GM18498 (cell line): ENCODE data around the gene ZNF236.

Source experiments
- ATAC-seq: cut with Tn5 transposase; IDR thresholded peaks from one replicate; pipeline ENCODE4 v1.9.1; 2021; ENCODE audit warnings: mild to moderate bottlenecking, moderate library complexity; ENCODE audit not compliant: unreplicated experiment

ZNF236 gene

GRCh38 chr18:76897257-76897656 is 74.9 kb downstream of the ZNF236 start:
- no peak for ATAC-seq

- no peak for ATAC-seq
Measured at GRCh38 chr18:76903386-76903785, 81.0 kb downstream of the ZNF236 start.

GRCh38 chr18:76905821-76906220 is 83.5 kb downstream of the ZNF236 start:
- ATAC-seq: no peak

GRCh38 chr18:76908277-76908676 is 85.9 kb downstream of the ZNF236 start:
- ATAC-seq: no peak

- ATAC-seq: no peak
Measured at GRCh38 chr18:76909439-76909838, 87.1 kb downstream of the ZNF236 start.

- no peak for ATAC-seq
Measured at GRCh38 chr18:76911440-76911839, 89.1 kb downstream of the ZNF236 start.

GRCh38 chr18:76913583-76913982 is 91.2 kb downstream of the ZNF236 start:
- ATAC-seq: no peak

GRCh38 chr18:76914314-76914713 is 92.0 kb downstream of the ZNF236 start:
- no peak for ATAC-seq

GRCh38 chr18:76914796-76915195 is 92.4 kb downstream of the ZNF236 start:
- no peak for ATAC-seq

- ATAC-seq: no peak
Measured at GRCh38 chr18:76915456-76915855, 93.1 kb downstream of the ZNF236 start.

- ATAC-seq: no peak
Measured at GRCh38 chr18:76920974-76921373, 98.6 kb downstream of the ZNF236 start.

GRCh38 chr18:76922107-76922506 is 99.8 kb downstream of the ZNF236 start:
- ATAC-seq: peak; percentile 100

- no peak for ATAC-seq
Measured at GRCh38 chr18:76923485-76924085, 101.2 kb downstream of the ZNF236 start.

- ATAC-seq: no peak
Measured at GRCh38 chr18:76925501-76925900, 103.1 kb downstream of the ZNF236 start.

GRCh38 chr18:76927223-76927725 is 104.9 kb downstream of the ZNF236 start:
- ATAC-seq: no peak

GRCh38 chr18:76928179-76928868 is 106.0 kb downstream of the ZNF236 start:
- no peak for ATAC-seq

GRCh38 chr18:76931171-76931570 is 108.8 kb downstream of the ZNF236 start:
- no peak for ATAC-seq

- ATAC-seq: no peak
Measured at GRCh38 chr18:76932026-76932819, 109.9 kb downstream of the ZNF236 start.

- ATAC-seq: no peak
Measured at GRCh38 chr18:76935722-76936337, 113.5 kb downstream of the ZNF236 start.

- no peak for ATAC-seq
Measured at GRCh38 chr18:76936877-76937276, 114.5 kb downstream of the ZNF236 start.

GRCh38 chr18:76937597-76937996 is 115.2 kb downstream of the ZNF236 start:
- no peak for ATAC-seq
